HG02642 (cell line): ENCODE results near the gene CELF4.
A peak's percentile ranks its signal among the peaks of the same experiment; 100 is the strongest.

Source experiments
- ATAC-seq: cut with Tn5 transposase; IDR thresholded peaks from one replicate; pipeline ENCODE4 v1.9.1; 2021; ENCODE audit warnings: mild to moderate bottlenecking; ENCODE audit not compliant: unreplicated experiment, poor library complexity

The CELF4 gene

DNA sequence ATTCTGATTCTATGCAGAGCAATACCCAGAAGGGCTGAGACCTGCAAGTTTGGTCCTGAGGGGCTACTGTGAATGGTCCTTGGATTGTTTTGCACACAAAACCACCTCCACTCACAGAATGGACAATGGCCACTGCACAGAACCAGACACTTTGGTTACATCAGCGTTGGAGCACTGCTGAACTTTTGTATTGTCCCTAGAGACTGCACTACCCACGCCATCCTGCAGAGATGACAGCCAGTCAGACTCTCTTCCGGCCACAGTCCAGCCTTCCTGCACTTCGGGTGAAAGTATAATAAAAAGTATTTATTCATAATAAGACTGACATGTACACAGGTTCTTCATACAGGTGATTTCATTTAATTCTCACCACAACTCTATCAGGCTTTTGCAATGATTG is 35.7 kb downstream of the CELF4 start:
- peak; percentile 75 for ATAC-seq

DNA sequence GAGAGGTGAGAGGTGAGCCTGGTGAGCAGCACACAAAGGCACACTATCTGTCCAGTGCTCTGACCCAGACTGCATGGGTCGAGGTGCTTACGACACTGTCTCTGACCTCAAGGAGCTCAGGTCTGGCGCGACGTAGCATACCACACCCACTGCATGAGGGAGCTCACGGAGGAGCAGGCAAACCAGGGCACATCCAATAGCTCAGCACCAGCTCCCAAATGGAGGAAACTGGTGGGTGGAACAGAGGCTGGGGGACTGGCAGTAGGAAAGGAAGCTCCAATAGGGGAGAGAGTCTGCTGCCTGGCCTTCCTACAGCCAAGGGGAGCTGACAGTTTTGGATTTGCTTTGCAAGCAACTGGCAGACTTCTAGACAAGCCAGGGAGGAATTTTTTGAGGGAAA is 36.3 kb downstream of the CELF4 start:
- ATAC-seq, result no peak

DNA sequence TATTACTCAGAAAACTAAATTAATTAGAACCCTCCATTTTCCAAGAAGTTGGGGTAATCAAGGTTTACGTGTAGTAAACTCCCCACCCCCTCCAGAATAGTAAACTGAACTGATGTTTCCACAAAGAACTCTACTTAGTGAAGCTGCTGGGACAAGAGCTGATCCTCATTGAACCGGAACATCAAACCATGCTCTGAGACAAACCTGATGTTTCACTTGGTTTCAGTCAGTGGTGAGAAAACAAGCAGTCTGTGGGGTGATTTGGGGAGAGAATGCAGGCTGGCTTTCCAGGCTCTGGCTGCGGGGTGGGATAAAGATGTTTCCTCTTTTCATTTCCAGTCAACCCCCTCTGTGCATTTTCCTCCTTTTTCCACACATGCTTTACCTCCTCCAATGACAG is 38.2 kb downstream of the CELF4 start:
- no peak for ATAC-seq

DNA sequence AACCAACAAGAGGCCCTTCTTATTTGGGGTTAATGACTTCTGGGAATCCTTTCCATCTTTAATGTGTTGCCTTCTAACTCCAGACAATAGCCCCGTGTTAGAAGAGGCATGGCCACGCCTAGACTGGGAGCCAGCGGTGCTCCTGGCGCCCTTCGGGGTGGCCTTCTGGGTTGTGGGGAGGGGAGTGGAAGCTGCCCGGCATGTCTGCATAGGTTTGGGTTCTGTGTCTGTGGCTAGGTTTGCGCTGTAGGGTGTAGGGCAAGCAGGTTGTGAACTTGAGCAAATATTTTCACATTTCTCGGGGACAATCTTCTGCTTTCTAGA is 40.4 kb downstream of the CELF4 start:
- ATAC-seq, result no peak

DNA sequence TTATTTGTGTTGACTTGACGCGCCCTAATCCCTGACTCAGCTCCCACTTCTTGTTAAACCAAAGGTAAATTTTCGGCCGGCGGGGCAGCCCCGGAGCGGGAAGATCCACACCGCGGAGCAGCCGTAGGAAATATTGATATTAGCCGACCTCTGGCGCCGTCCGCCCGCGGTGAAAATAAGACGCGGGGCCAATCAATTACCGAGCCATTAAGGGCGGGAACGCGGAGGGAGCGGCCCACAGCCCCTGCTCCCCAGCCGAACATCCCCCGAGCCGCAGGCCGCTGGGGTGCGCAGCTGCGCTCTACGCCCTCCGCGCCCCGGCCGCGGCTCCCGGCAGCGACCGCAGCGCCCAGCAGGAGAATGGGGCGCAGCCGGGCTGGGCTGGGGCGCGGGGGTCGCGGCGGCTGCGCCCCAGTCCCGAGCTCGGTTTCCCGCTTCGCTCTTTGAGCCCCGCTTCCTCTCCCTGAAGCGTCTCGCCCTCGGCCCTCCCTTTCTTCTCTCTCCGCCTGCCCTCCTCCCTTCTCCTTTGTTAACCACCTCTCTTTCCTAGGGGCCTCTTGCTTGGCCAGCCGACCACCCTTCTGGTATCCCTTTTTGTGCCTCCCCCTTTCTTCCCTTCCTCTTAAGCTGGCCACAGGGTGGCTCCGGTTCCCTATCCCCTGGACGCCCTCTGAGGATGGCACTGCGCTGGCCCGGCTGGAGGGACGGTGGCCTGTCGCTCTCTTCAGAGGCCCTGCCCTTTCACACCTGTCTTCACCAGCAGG is 40.9 kb downstream of the CELF4 start:
- no peak for ATAC-seq

DNA sequence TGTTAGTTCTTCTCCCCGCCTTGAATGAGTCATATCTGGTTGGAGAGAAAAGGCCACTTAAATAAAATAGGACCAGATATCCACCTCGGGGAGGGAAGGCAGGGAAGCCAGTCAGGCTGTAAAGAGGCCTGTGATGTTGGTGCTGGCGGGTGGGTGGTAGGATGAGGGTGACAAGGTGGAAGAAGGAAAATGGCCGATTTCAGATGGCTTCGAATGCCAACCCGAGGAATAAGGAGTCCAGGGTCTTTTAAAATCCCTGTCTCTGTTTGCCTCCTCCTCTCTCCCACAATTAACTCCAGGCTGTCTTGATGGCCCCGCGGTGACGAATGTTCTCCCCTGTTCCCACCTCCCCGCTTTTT is 41.5 kb downstream of the CELF4 start:
- no peak for ATAC-seq

DNA sequence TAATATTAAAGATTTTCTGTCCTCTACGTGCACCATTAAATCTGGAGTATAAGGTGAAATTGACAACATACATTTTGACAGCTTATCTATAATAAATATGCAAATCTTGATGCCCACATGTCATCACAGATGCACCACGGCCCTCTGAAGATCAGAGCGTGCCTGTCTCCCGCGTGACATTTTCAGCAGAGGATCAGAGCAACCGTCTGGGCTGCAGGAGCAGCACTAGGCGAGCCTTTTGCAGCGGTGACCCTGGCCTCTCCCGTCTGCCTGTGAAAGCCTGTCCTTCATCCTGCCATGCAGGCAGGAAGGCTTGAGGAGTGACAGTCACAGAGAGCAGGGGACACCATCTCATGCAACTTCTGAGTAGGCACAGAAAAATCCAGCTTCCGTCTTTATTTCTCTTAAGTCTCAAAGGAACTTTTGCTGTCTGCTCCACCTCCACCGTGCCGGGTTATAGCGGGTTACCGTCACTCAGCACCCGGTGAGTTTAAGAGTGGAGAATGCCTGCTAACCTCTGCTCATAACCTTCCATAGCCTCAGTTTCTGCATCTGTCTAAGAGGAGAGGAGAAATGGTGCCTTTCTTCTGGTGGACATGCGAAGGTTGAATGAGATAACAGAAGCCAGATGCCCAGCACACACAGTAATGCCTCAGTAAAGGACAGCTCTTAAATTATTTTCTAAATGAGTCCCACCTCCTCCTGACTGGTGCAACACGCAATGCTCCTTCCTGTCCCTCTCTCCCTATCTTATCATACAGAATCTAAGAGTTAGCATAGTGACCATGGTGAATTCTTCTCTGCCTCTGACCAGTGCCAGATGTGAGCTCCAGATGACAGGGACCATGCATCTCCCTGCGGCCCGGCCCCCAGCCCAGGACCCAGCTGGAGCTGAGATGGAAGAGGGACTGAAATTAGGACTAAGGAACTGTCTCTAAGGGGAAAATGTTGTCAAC is 43.8 kb downstream of the CELF4 start:
- ATAC-seq, result no peak

DNA sequence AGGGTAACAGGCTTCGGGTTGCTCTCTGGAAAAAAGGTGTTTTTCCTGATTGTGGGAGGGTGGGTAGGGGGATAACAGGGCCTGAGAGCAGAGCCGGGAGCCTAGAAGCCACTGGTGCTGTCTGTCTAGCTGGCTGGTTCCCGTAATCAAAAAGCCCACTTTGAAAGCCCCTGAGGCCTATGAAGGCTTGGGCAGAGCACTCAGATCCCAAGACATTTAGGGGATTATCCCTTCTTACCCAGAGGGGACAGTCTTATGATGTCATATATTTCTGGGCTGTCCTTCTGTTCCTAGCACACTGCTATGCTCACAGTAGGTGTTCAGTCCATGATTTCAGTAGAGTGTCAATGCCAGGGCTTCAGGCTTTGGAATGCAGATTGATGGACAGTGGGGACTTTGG is 45.1 kb downstream of the CELF4 start:
- no peak for ATAC-seq

DNA sequence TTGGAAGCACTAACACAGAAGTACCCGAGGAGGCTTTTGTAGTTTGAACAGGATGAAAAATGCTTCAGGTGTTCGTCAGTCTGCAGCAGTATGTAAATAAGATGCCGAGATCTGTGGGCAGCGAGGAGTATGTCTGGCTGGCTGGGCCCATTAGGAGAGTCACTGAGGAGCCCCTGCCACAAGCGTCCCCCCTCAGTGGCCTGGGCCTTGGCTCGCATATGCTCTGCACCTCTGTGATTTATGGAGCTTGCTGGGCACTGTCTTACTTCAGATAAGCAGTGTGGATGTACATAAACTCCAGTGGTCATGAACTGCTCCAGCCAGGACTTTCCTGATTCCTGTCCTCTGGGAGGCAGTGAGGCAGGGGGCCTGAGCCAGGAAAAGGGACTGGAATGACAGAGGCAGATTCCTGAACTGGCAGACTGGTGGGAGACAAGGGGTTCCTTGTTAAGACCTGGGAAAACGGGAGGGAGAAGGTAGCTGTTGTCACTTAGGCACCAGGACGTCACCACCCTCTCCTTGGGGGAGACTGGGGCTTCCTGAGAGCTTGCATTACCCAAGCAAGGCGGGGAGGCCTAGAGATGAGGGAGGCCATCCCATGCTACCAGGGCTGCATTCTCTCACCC is 46.0 kb downstream of the CELF4 start:
- ATAC-seq, result no peak

DNA sequence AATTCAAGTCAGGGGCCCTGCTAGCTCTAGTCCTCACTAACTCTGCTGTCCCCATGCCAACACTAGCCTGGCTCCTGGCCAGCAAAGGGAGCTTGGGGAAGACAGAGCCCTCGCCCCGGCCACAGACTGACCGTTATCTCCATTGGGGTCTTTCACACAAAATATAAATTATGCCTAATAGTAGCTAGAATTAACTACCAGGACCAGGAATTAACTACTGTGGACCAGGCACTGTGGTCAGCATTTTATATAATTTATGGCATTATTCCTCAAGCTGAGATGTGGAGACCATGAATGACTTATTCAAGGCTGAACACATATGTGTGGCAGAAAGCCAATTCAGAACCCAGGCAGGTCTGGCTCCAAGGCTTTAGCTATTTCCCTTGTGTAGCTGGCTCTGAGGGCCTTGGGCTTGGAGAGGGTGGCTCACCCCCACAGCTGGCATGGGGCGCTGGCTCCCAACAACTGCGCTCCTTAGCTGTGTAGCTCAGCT is 49.2 kb downstream of the CELF4 start:
- ATAC-seq, result no peak

DNA sequence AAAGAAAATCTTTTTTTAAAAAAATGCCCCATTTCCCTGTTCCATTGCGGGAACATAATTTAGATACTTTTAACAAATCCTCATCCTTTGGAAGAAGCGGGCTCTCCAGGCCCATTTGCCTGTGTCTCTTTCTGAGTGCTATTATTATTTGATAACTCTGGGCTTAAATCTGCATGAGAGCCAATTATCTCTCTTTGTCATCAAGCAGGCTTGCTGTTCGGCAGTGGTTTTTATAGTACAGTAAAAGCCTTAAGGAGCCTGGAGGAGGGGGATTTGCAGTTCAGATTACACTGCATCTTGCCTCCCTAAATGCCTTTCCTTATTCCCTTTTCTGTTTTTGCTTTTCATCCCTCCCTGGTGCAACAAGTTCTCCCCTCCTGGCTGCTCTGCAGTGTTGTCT is 50.6 kb downstream of the CELF4 start:
- no peak for ATAC-seq

DNA sequence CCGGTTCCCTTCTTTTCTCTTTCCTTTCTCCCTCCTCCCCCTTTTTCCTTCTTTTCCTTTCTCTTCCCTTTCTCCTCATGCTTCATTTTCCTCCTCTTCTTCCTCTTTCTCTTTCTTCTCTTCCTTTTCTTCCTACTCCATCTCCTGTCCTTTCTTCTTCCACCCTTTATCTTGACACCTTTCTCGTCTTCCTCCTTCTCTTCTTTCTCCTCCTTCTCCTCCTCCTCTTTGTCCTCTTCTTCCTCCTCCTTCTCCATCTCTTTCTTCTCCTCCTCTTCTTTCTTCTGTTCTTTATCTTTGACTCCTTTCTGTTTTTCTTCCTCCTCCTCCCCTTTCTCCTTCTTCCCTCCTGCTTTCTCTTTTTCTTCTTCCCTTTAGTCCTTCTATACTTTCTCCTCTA is 53.2 kb downstream of the CELF4 start:
- no peak for ATAC-seq

DNA sequence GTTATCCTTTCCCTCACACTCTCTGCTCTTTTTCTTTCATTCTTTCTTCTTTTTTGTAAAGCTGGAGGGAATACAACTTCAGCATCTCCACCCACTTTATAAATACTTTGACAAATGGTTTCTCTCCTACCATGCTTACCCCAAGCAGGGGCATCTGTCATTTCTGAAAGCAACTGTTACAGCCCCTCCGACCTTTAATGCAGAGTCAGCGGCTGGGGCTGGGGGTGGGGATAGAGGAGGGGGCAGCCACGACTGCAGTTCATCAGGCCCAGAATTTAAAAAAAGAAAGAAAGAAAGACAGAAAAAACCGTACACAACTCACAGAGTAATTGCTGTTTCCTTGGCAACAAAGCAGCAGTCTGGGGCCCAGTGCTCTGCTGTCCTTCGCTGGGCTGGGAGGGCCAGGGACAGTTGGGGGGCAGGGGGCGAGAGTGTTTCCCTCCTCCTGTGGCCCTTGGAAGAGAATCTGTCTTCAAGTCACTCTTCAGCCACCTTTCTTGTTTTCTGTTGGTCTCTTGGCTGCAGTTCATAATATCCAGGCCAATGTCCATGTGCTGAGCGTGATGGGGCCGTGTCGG is 53.8 kb downstream of the CELF4 start:
- ATAC-seq, result no peak

DNA sequence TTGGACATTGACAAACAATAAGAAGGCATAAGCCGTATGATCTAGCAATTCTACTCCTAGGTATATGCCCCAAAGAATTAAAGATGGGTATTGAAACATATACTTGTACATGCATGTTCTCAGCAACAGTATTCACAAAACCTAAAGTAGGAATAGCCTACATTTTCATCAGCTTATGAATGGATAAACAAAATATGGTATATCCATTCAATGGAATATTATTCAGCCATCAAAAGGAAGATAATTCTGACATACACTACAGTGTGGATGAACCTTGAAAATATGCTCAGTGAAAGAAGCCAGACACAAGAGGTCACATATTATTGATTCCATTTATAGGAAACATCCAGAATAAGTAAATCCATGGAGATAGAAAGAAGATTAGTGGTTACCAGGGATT is 56.0 kb downstream of the CELF4 start:
- no peak for ATAC-seq

DNA sequence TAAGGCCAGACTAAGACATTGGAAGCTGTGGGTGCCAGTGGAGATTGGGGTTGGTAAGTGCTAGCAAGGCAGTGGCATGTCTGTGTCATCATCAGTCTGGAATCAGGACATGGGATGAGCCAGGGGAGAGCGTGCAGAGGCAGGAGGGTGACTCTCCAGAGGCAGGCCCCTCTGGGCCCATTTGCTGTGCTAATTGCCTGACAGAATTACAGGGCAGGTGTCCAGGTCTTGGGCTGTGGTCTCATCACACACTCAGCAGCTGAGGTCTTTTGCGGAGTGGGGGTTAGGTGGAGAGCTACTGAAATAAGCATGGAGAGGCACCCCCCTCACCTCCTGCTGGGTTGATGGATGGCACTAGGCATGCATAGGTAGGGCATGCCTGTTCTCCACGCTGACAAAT is 57.4 kb downstream of the CELF4 start:
- no peak for ATAC-seq

DNA sequence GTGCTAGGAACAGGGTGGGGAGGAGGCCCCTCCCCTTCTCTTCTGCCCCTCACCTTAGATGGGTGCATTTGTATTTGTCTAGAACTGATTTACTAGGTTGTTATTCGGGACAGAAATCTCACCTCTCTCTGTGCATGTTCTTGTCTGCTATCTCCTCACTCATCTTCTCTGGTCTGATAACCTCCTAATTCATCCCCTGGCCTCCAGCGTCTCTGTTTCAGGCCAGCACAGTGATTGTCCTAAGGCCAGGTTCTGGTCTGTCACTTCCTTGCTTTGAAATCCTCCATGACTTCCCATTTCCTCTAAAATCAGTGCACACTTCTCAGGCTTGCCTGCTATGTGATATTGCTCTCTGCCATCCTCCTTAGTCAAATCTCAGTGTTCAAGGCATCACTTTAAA is 58.4 kb downstream of the CELF4 start:
- no peak for ATAC-seq

DNA sequence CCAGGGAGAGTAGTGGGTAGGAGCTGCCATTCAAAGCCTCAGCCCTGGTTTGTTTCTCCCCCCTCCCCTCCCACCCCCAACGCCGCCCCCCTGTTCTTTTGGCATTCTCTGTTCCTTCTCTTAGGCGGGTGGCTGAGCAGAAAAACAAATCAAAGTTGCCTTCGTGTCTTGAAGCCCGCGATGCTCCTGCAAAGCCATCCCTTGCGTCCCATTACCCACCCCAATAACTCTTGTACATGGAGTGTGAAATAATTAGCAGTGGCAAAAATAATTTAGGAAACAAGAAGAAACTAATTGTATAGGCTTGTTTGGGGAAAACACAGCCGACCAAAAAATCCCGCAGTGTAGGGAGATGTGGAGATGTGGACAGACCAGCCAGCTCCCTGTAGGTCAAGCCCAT is 59.6 kb downstream of the CELF4 start:
- ATAC-seq, result no peak

DNA sequence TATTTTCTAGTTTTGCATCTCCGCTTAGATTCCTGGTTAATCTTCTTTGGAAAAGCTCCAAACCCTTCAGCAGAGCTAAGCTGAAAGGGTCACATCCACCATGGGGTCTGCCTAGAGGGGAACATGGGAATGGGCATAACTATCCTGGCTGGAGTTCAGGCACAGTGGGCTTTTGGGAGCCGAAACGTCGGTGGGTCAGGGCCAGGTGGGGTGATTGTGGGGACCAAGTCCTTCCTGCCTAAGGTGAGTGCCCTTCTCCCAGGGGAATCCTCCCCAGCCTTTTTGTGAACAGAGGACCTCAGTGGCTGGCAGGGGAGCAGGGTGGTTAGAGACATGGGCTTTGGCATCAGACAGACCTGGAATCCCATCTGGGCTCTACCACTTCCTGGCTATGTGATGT is 60.3 kb downstream of the CELF4 start:
- ATAC-seq, result no peak

DNA sequence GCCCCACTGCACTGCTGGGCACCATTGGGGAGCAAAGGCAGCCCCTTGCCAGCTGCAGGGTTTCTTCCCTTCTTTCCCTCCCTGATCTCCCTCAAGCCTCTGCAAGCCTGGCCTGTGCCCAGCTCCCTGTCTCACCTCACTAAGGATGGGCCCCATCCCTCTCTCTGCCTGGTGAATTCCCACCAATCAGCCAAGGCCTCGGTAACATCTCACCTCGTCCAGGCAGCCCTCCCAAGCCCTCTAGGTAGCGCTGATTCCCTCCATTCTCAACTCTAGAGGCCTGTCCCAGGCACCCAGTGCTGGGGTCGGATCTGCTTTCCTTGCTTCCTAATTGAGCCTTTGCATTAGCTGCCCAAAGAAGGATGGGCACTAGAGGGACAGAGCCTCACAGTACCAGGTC is 63.0 kb downstream of the CELF4 start:
- ATAC-seq, result no peak

DNA sequence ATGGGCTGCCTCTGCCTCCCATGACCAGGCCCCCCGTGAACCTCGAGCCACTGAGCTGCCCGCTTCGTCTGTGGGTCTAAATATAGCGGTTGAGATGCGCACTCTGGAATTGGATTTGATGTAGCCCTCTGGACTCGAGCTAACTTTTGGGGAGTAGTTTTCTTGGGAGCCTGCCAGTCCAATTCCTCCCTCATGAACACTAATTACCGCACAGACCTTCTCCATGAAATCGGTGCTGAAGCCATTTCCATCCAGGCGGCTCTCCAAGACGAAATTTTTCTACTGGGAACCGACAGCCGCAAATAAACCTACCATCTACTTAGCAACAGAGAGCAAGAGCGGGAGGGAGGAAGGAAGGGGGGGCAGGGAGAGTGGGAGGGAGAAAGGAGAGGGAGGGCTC is 63.6 kb downstream of the CELF4 start:
- no peak for ATAC-seq

DNA sequence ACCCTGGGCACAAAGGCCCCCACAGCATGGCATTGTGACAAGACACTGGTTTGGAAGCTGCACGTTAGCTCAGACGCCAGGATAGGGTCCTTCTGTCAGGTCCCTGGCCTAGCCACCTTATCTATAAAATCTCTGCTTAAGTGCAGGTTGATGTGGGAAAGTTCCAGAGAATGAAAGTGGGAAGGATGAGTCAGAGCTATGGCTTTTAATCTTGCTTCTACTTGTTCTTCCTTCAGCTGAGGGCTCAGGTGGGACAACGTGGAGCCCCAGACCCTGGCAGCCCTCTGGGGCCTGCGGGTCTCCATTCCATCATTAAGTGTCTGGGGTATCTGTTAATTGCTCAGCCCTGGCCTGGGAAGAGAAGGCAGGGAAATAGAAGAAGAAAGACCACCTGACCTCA is 64.5 kb downstream of the CELF4 start:
- no peak for ATAC-seq
